ENCODE measurements around the gene ST3GAL3.

ST3GAL3 gene

GRCh38 chr1:43707190-43708001 lies at the start of gene ST3GAL3:
TSS of gene ST3GAL3 (plus strand) at chr1:43707536. CDS start at chr1:43736263, 28,727 bp downstream.
- peak; percentile 92 to 95 for DNase-seq

- no peak for DNase-seq
Measured at GRCh38 chr1:43659212-43660166, 47.8 kb upstream of the ST3GAL3 start.

- no peak for DNase-seq
Measured at GRCh38 chr1:43660355-43660754, 47.0 kb upstream of the ST3GAL3 start.

DNA sequence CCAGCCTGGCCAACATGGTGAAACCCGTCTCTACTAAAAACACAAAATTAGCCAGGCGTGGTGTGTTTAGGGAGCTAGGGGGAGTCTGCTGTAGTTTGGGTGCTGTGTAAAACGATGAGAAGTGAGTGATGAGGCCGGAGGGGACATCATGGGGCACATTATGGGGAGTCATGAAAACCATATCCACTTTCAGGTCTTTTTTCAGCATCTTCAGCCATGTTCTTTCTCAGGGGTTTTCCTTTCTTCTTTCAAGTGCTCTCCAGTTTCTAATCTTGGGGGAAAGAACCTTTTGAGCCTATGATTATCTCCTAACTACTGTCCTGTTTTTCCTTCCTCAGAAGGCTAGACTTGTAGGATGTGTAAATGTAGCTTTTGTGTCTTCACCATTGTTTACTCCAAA lies 43.0 kb upstream of the ST3GAL3 start:
- no peak for DNase-seq

DNA sequence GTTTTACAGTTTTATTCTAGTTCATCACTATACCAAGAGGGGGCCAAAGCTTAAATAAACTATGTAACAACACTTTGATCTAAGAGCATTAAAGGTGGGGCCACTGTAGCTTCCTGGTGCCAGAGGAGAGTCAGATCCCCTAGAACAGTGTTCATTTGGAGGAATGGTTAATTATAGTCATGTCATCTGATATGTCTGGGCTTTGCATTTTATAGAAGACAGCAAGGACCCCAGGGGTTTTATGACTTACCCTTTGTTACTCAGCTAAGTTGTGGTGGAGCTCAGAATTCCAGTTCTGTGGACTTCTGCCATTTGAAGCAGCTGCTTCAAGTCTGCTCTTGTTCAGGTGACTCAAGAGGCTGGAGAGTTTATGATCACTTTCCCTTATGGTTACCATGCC lies 40.7 kb upstream of the ST3GAL3 start:
- no peak for DNase-seq

DNA sequence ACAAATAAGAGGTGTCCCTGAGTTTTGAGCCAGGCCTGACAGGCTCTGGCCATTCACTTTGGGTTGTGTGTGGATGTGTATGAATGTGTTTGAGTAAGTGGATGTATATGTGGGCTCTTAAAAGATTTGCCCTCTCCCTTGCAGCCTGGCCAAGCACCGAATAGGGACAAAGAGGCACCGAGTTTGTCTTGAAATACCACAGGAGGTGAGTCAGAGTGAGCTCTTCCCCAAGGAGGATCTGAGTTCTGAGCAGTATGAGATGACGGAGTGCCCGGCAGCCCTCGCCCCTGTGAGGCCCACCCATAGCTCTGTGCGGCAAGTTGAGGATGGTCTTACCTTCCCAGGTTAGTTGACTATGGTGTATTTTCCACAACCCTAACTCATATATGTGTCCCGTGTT lies 38.4 kb upstream of the ST3GAL3 start:
- DNase-seq: no peak

- DNase-seq: no peak
Measured at GRCh38 chr1:43669878-43670277, 37.5 kb upstream of the ST3GAL3 start.

- no peak for DNase-seq
Measured at GRCh38 chr1:43671193-43671592, 36.1 kb upstream of the ST3GAL3 start.

DNA sequence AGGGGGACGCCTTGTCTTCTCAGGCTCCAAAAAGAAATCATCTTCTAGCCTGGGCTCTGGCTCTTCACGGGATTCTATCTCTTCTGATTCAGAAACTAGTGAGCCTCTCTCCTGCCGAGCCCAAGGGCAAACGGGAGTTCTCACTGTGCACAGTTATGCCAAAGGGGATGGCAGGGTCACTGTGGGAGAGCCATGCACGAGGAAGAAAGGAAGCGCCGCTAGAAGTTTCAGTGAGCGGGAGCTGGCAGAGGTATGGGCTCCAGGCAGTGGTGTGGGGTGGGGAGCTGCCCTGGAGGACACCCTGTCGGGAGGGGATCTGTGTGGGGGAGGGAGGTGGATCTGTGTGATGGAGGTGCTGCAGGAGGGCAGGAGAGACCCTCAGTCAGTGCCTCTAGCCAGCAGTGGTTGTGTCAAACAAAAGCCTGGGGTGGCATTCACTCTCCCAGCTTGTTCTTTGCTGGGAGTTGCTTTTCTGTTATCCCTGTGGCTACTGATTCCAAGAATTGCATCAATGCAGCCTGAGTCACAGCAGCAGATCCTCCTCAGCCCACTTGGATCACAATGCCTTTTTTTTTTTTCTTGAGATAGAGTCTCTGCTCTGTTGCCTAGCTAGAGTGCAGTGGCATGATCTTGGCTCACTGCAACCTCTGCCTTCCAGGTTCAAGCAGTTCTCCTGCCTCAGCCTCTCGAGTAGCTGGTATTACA lies 35.6 kb upstream of the ST3GAL3 start:
- DNase-seq: no peak

DNA sequence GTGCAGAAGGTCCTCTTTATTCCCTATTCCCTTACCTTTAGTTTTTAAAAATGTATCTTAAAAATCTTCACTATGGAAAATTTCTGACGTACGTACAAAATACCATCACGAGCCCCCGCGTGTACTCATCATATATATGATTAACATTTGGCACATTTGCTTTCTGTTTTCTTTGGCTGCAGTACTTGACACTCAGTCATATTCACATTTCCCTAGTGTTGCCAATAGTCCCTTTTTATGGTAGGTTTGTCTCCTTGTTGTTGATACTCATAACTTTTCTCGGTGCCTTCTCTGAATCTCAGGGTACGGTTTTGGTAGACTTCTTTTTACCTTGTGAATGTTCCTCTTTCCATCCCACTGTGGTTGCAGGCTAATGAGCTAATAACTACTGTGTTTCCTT lies 34.1 kb upstream of the ST3GAL3 start:
- DNase-seq: no peak

DNA sequence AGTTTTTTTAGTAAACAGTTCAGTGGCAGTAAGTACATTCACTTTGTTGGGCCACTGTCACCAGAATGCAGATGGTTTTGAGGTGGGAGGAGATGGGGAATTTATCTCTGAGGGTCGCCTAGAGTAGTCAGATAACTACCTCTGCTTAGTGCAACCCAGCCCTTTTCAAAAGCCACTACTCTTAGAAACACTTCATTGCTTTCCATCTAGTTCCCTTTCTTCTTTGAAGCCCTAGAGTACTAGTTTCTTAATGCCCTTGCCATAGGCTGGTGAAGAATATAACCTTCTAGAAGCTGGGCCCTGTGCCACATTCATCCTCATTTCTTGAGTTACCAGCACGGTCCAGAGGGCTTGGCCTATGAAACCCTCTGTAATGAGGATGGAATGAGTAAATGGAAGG lies 28.4 kb upstream of the ST3GAL3 start:
- no peak for DNase-seq

DNA sequence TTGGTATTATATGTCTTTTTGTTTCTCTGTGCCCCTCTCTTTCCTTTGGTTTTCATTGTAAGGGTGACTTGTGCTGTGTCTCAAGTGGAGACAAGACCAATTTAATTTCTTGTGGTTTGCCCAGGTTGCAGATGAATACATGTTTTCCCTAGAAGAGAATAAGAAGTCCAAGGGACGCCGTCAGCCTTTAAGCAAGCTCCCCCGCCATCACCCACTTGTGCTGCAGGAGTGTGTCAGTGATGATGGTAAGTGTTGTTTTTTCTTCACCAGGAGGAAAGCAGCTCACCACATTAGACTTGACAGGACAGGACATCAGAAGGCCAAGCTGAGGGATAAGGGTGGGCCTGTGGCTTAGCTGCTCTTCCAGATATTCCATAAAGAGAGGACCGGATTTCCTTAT lies 23.8 kb upstream of the ST3GAL3 start:
- DNase-seq: no peak

GRCh38 chr1:43686801-43687200 lies 20.5 kb upstream of the ST3GAL3 start:
- no peak for DNase-seq

- no peak for DNase-seq
Measured at GRCh38 chr1:43687301-43688108, 19.8 kb upstream of the ST3GAL3 start.

DNA sequence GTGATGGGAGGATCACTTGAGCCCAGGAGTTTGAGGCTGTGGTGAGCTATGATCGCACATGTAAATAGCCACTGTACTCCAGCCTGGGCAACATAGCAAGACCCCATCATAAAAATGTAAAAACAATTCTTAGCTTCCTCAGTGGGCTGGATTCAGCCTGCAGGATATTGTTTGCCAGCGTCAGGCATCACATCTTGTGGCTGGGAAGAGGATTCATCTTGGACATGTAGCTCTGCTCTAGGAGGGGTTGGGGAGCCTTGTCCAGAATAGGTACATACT lies 19.3 kb upstream of the ST3GAL3 start:
- DNase-seq: no peak

GRCh38 chr1:43688594-43689000 lies 18.7 kb upstream of the ST3GAL3 start:
- DNase-seq: no peak

DNA sequence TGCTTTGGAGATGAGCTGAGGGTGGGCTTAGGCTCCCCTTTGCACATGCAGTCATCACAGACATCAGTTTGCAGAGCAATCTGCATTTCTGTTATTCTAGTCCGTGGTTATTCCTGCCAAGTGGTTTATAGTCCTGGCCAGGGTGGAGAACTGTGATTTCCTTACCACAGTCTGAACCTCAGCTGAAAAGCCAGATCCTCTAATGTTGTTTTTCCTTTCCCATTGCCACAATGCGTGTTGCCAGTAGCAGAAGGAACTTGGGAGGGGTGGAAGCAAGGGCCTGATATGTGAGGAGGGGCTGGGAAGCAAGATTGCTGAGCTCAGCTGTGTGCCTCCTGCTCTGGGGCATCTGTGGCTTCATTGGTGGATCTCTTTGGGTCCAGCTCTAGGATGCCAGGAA lies 18.0 kb upstream of the ST3GAL3 start:
- DNase-seq: no peak

DNA sequence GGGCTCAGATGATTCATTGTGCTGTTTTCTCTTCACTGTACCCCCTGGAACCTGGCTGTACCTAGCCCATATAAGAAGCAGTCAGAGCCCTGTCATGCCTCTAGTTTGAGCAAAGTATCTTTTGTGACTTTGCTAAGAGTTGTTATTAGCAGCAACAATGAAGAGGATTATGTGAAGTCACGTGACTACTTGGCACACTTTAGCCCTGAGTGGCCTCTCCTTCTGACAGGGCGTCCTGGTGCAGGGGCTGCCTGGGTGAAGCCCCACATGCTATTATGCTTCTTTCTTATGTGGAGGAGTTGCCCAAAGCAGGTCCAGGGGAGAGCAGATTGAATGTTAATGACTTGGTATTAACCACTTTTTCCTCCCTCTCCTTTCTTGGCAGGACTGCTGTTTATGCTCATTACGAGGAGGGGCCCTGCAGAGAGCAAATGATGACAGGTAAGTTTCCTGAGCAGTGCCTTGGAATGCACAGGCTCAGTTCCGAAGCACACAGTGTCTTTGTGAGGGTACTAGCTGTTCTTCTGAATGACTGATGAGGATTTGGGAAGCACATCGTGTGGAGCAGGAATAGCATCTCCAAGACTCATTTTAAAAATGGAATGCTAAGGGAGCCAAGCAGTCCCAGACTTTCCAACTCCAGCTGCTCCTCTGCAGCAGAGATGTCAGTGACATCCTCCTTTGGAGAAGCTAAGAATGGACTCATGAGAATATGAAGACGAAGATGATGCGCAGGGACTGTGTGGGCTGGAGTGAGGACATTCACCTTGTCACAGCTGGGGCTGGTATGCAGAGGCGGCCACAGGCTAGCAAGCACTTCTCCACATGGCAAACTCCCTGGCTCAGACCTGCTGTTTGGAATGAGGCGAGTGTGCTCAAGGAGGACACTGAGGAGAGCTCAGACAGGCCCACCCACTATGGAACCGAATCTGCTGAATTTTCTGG lies 15.2 kb upstream of the ST3GAL3 start:
- DNase-seq: no peak

GRCh38 chr1:43693371-43693770 lies 14.0 kb upstream of the ST3GAL3 start:
- no peak for DNase-seq

DNA sequence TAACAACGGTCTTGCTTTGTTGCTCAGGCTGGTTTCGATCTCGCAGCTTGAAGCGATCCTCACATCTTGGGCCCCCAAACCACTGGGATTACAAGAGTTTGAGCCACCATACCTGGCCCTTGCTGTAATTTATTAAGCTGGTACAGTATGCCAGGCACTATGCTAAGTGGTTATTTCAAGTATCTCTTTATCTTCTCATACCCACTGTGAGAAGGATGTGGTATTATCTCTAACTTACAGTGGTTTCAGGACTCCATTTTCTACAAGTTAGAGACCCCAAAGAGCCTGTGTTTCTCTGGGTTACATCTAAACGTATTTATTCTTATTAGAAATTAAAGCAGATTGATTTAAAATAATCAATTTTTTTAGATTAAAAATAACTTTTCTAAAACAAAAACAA lies 8.1 kb upstream of the ST3GAL3 start:
- DNase-seq: no peak

DNA sequence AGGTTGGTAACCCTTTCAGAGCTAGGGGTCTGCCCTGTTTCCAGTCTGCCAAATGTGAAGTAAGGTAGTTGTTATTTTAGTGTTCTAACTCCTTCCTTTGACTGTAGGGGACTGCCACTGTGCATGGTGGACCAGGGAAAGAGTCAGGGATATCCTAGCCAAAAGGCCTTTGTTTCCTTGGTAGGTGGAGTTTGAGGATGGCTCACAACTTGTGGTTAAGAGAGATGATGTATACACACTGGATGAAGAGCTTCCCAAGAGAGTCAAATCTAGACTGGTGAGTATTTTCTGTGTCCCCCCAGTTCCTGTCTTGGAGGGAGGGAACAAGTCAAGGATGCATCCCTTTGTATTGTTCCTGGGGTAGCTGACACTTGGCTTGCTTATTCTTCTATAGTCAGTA lies 3.5 kb upstream of the ST3GAL3 start:
- no peak for DNase-seq

- no peak for DNase-seq
Measured at GRCh38 chr1:43704838-43705237, 2.5 kb upstream of the ST3GAL3 start.
